GM18505 (cell line): Measurements from ENCODE around the gene DPP9.

ENCODE experiments used
- ATAC-seq: cut with Tn5 transposase; IDR thresholded peaks from one replicate; pipeline ENCODE4 v1.9.1; 2021; ENCODE audit not compliant: unreplicated experiment
- POLR2A ChIP-seq: IDR thresholded peaks from 4 replicates; pipeline ENCODE4 v1.6.1; 2011; ENCODE audit warnings: borderline replicate concordance; ENCODE audit not compliant: insufficient read depth, insufficient read length; ENCODE audit errors: extremely low read depth

Gene DPP9

GRCh38 chr19:4678881-4679790 lies 44.5 kb downstream of the DPP9 start:
- ATAC-seq, result no peak

GRCh38 chr19:4676955-4677731 lies 46.5 kb downstream of the DPP9 start:
- no peak for ATAC-seq
- TF ChIP-seq POLR2A, result no peak

More at GRCh38 chr19:4678881-4679790, 44.5 kb downstream of the DPP9 start:
- TF ChIP-seq POLR2A, result no peak

- no peak for ATAC-seq
- TF ChIP-seq POLR2A, result no peak
Observed at GRCh38 chr19:4675346-4675745, 48.3 kb downstream of the DPP9 start.

GRCh38 chr19:4673726-4674125 lies 49.9 kb downstream of the DPP9 start:
- no peak for TF ChIP-seq POLR2A
- no peak for ATAC-seq

GRCh38 chr19:4673216-4673615 lies 50.4 kb downstream of the DPP9 start:
- no peak for ATAC-seq
- TF ChIP-seq POLR2A, result no peak

GRCh38 chr19:4671185-4671851 lies 52.3 kb downstream of the DPP9 start:
- ATAC-seq, result no peak
- TF ChIP-seq POLR2A, result no peak

DNA sequence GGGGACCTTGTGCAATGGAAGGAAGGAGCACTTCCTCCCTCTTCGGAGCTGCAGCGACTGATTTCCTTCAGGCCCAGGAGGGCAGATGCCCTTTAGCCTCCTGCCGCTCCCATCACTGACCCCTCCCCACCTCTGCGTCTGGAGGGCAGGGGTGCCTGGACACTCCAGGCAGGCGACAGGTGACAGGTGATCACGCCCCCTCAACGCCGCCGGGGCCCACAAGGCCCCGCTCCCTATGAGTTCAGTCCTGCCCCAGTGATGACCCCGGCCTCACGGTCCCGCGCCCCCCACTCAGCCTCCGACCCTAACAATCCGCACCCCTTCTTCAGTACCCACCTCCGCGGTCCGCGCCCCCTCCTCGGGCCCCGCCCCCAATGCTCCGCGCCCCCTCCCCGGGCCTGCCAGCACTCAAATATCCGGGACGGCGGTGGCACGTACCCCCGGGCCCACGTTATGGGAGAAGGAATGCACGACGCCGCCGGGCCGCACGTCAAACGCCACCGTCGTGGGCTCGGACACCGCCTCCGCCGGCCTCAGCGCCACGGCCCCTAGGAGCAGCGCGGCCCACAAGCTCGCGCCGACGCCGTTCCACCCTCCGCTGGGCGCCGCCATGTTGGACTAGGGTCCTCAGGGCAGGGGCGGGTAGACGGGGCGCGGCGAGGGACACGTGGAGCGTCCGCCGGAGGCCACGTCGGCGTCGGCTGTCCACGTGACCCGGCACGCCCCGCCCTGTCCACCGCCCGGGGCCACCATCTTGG lies 53.7 kb downstream of the DPP9 start, which contains the start of gene MYDGF:
MYDGF (minus strand) TSS at position 620 of the 758 bp plus-strand sequence; CDS start at position 612, 8 bp downstream.
- peak; percentile 80 for TF ChIP-seq POLR2A
- peak; percentile 86 for ATAC-seq

DNA sequence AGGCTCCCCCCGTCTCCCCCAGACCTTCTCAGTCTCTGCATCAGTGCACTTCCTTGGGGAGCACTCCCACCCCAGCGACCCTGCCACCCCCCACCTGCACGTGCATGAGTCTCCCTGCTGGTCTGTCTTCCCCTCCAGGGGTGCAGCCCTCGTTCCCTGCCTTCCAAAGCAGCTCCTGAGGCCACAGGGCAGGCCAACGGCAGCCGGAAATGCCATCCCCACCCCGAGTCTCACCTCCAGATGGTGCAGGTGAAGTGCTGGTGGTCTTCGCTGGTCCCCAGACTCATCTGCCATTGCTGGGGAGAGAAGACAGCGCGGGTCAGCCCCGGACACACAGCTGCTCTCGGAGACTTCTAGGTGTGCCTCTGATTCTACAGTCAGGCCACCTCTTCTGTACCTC lies 59.0 kb downstream of the DPP9 start:
- no peak for TF ChIP-seq POLR2A
- ATAC-seq, result no peak

- no peak for ATAC-seq
- TF ChIP-seq POLR2A, result no peak
Observed at GRCh38 chr19:4662812-4663211, 60.8 kb downstream of the DPP9 start.

GRCh38 chr19:4662020-4662695 lies 61.5 kb downstream of the DPP9 start:
- no peak for ATAC-seq
- no peak for TF ChIP-seq POLR2A

DNA sequence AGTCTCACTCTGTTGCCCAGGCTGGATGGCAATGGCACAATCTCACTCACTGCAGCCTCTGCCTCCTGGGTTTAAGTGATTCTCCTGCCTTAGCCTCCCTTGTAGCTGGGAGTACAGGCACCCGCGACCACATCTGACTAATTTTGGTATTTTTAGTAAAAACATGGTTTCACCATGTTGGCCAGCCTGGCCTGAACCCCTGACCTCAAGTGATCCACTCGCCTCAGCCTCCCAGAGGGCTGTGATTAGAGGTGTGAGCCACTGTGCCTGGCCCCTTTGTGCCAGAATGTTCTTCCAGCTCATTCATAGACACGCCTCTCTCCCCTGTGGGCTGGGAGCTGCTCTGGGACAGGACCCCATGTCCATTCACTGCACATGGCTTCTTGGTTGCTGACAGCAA lies 62.6 kb downstream of the DPP9 start:
- TF ChIP-seq POLR2A, result no peak
- no peak for ATAC-seq

GRCh38 chr19:4660181-4660791 lies 63.4 kb downstream of the DPP9 start:
- no peak for TF ChIP-seq POLR2A
- ATAC-seq, result no peak
